Measurements from ENCODE around the gene PRKN. TPM values are rescaled to one million over a fixed set of nuclear protein-coding genes. Genes with fewer than 3 reads are reported as not detected.
"Not testable (repeated sequence)": the region's sequence is repeated elsewhere in the genome, so short reads cannot be mapped to it uniquely, and the experiment has no call there.

The PRKN gene
- polyA plus RNA-seq, 6 donors from 2014 or later = 1.4 to 9.3 (median 3.6) TPM

DNA sequence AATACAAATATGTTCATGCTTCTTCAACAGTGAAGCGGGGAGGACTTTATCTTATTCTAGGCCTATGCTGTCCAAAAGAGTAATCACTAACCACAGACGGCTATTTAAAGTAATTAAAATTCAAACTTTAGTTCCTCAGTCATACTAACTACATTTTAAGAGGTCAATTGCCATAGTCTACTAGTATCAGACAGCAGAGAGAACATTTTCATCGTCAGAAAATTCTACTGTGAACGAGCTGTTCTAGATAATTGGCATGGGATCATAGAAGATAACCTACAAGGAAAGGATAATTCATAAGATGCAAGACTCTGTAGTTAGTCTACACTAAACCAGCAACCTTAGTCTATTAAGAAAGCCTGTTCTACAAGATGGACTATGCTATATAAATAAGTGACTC lies 44.4 kb downstream of the PRKN start:
- Mint-ChIP-seq H3K27ac (no peak overlapping the region), H3K4me1 (no peaks in the 10 kb centered on the region), H3K27me3 (no peaks in the 10 kb centered on the region), H3K9me3 (peaks cover 0 to 4% (median 0%) of the 10 kb centered on the region in 7 donors), H3K4me3 (no peak overlapping the region), H3K36me3 (no peaks in the 10 kb centered on the region)
- DNase-seq (no peak), ATAC-seq (ENCODE audit: low read depth in 2 of 2) (no peak)

- Mint-ChIP-seq H3K36me3 (no peaks in the 10 kb centered on the region), H3K27ac (no peak overlapping the region), H3K9me3 (peaks cover 0 to 4% (median 0%) of the 10 kb centered on the region in 7 donors), H3K4me1 (no peaks in the 10 kb centered on the region), H3K27me3 (no peaks in the 10 kb centered on the region), H3K4me3 (no peak overlapping the region)
- no peak for ATAC-seq (ENCODE audit: low read depth in 2 of 2)
- DNase-seq = no peak
Measured at GRCh38 chr6:162681447-162681846, 46.1 kb downstream of the PRKN start.

DNA sequence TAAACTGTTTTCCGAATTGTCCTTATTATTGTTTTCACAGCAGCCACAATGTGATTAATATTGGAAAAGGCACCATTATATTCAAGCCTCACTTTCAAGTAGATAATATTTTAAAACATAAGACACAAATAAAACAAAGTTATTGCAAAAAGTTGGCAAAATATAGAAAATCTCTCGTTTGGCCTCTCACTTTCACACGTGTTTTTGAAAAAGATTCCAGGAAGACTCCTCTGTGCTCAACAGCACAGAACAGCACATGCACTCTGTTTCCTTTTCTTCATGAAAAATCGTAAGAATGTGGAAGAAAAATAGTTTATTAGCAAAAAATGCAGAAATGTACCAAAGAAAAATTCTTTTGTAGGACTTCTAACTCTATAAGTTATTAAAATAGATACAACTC lies 46.7 kb downstream of the PRKN start:
- no peak overlapping the region for H3K4me3 Mint-ChIP-seq
- H3K27me3 Mint-ChIP-seq = no peaks in the 10 kb centered on the region
- ATAC-seq (ENCODE audit: low read depth in 2 of 2) (no peak), DNase-seq (no peak)
- no peak overlapping the region for H3K27ac Mint-ChIP-seq
- H3K4me1 Mint-ChIP-seq = no peaks in the 10 kb centered on the region
- H3K36me3 Mint-ChIP-seq = no peaks in the 10 kb centered on the region
- H3K9me3 Mint-ChIP-seq = peaks cover 0 to 4% (median 0%) of the 10 kb centered on the region in 7 donors

GRCh38 chr6:162680367-162680766 lies 47.2 kb downstream of the PRKN start:
- ATAC-seq (ENCODE audit: low read depth in 2 of 2) (no peak), DNase-seq (no peak)
- no peak overlapping the region for H3K4me3 Mint-ChIP-seq
- no peak overlapping the region for H3K27ac Mint-ChIP-seq
- peaks cover 0 to 4% (median 0%) of the 10 kb centered on the region in 7 donors for H3K9me3 Mint-ChIP-seq
- H3K36me3 Mint-ChIP-seq = no peaks in the 10 kb centered on the region
- H3K4me1 Mint-ChIP-seq = no peaks in the 10 kb centered on the region
- no peaks in the 10 kb centered on the region for H3K27me3 Mint-ChIP-seq

- no peaks in the 10 kb centered on the region for H3K36me3 Mint-ChIP-seq
- H3K4me1 Mint-ChIP-seq = no peaks in the 10 kb centered on the region
- ATAC-seq (ENCODE audit: low read depth in 2 of 2) (no peak), DNase-seq (no peak)
- H3K4me3 Mint-ChIP-seq = no peak overlapping the region
- H3K27ac Mint-ChIP-seq = no peak overlapping the region
- peaks cover 0 to 4% (median 0%) of the 10 kb centered on the region in 7 donors for H3K9me3 Mint-ChIP-seq
- no peaks in the 10 kb centered on the region for H3K27me3 Mint-ChIP-seq
Measured at GRCh38 chr6:162679681-162680080, 47.9 kb downstream of the PRKN start.

DNA sequence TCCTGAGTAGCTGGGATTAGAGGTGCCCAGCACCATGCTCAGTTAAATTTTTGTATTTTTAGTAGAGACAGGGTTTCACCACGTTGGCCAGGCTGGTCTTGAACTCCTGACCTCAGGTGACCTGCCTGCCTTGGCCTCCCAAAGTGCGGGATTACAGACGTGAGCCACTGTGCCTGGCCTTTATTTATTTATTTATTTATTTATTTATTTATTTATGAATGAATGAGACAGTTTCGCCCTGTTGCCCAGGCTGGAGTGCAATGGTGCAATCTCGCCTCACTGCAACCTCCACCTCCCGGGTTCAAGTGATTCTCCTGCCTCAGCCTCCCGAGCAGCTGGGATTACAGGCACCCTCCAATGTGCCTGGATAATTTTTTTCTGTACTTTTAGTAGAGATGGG lies 48.7 kb downstream of the PRKN start:
- not testable (repeated sequence) for H3K4me1 Mint-ChIP-seq

DNA sequence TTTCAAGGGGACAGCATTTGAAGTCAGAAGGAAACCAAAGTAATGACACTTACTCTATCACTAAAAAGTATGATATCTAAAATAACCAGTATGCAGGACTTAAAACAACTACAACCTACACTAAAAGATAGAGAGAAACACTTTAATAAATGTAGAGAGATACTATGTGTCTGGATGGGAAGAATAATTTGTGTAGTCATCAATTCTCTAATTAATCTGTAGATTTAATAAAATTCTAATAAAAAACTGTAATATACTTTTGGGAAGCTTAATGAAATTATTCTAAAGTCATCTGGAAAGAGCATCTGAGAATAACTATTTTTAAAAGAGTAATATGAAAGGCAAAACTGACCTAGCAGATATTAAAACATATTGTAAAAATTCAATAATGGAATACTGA lies 52.1 kb downstream of the PRKN start:
- DNase-seq = no peak
- Mint-ChIP-seq H3K4me3 (no peak overlapping the region), H3K27ac (no peak overlapping the region), H3K27me3 (no peaks in the 10 kb centered on the region), H3K4me1 (no peaks in the 10 kb centered on the region), H3K9me3 (peaks cover 0 to 3% (median 0%) of the 10 kb centered on the region in 7 donors), H3K36me3 (no peaks in the 10 kb centered on the region)
- no peak for ATAC-seq (ENCODE audit: low read depth in 2 of 2)

More for the DNA sequence above, 48.7 kb downstream of the PRKN start:
- not testable (repeated sequence) for ATAC-seq (ENCODE audit: low read depth in 2 of 2); H3K4me3 Mint-ChIP-seq; H3K27me3 Mint-ChIP-seq; H3K36me3 Mint-ChIP-seq; H3K27ac Mint-ChIP-seq; H3K9me3 Mint-ChIP-seq; DNase-seq

- Mint-ChIP-seq H3K36me3 (no peaks in the 10 kb centered on the region), H3K4me3 (no peak overlapping the region), H3K4me1 (no peaks in the 10 kb centered on the region), H3K9me3 (peaks cover 0 to 3% (median 0%) of the 10 kb centered on the region in 7 donors), H3K27ac (peak overlapping the region in 2 of 6 donors; percentile 18 to 51), H3K27me3 (no peaks in the 10 kb centered on the region)
- DNase-seq = no peak
- no peak for ATAC-seq (ENCODE audit: low read depth in 2 of 2)
Measured at GRCh38 chr6:162674452-162674851, 53.1 kb downstream of the PRKN start.

GRCh38 chr6:162671580-162672165 lies 55.9 kb downstream of the PRKN start:
- no peak overlapping the region for H3K27ac Mint-ChIP-seq

DNA sequence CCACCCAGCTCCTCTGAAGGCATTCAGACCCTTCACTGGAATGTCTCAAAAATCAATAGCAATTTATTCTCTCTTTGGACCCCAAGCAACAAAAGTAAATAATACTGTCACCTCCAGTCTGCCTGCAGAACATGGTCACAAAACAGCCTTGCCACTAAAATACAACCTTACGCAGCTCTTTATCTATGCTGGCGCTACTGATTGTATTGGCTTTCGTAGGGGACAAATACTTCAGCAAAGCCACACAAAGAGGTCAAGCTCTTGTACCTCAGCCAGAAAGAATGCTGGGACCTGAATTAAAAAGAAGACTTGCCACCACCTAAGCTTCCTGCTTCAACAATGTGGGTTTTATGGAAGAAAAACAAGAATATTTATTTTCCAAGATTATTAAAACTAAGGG lies 57.2 kb downstream of the PRKN start:
- no peaks in the 10 kb centered on the region for H3K4me1 Mint-ChIP-seq
- H3K36me3 Mint-ChIP-seq = peaks cover 0 to 5% of the 10 kb centered on the region in 2 donors
- H3K27ac Mint-ChIP-seq = no peak overlapping the region
- no peak for ATAC-seq (ENCODE audit: low read depth in 2 of 2)
- no peak overlapping the region for H3K4me3 Mint-ChIP-seq
- no peaks in the 10 kb centered on the region for H3K27me3 Mint-ChIP-seq
- DNase-seq = no peak
- peaks cover 0 to 7% (median 3%) of the 10 kb centered on the region in 7 donors for H3K9me3 Mint-ChIP-seq

More at GRCh38 chr6:162671580-162672165, 55.9 kb downstream of the PRKN start:
- no peaks in the 10 kb centered on the region for H3K4me1 Mint-ChIP-seq
- H3K4me3 Mint-ChIP-seq = no peak overlapping the region
- no peak for DNase-seq
- peaks cover 0 to 3% (median 0%) of the 10 kb centered on the region in 7 donors for H3K9me3 Mint-ChIP-seq
- H3K27me3 Mint-ChIP-seq = no peaks in the 10 kb centered on the region
- no peak for ATAC-seq (ENCODE audit: low read depth in 2 of 2)
- peaks cover 0 to 5% of the 10 kb centered on the region in 2 donors for H3K36me3 Mint-ChIP-seq

DNA sequence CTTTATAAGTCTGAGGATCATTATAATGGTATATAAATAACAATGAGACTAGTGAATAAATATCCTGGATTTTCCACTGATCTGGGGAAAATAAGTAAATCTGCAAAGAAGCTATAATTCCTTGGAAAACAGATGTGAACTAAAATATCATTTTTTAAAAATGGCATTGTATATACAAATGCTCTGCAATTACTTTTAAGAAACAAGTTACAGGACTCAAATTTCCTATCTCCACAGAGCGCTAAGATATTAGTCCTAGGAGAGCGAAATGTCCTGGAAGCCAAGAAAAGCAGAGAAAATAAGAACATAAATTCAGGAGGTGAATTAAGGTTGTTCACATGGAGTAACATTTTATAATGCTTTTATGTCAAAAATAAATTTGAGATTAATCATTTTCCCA lies 61.3 kb downstream of the PRKN start:
- Mint-ChIP-seq H3K27ac (no peak overlapping the region), H3K9me3 (peaks cover 5 to 32% (median 12%) of the 10 kb centered on the region in 7 donors), H3K27me3 (no peaks in the 10 kb centered on the region), H3K36me3 (peaks cover 8 to 9% of the 10 kb centered on the region in 2 donors), H3K4me1 (no peaks in the 10 kb centered on the region), H3K4me3 (no peak overlapping the region)
- ATAC-seq (ENCODE audit: low read depth in 2 of 2) = no peak
- no peak for DNase-seq

DNA sequence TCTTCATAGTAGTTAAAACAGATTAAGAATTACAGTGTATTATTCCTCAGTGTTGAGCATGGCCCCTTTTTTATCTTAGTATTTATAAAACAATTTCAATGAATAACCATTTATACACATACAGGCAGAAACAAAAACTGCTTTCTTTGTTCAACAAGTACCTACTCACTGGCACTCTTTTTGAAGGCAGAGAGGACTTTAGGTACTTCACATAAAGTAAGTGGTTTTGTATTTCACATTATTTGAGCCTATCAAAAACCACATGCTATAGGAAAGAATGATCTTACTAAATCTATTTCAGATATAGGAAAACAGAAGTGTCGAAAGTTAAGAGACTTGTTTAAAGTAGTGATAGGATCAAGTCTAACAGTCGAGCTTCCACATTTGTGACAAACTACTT lies 73.8 kb downstream of the PRKN start:
- no peak overlapping the region for H3K4me3 Mint-ChIP-seq
- H3K27ac Mint-ChIP-seq = no peak overlapping the region
- no peak for ATAC-seq (ENCODE audit: low read depth in 2 of 2)
- no peaks in the 10 kb centered on the region for H3K36me3 Mint-ChIP-seq
- DNase-seq = no peak
- no peaks in the 10 kb centered on the region for H3K27me3 Mint-ChIP-seq
- H3K4me1 Mint-ChIP-seq = peaks cover 0 to 5% (median 0%) of the 10 kb centered on the region in 3 donors
- peaks cover 0 to 5% (median 0%) of the 10 kb centered on the region in 7 donors for H3K9me3 Mint-ChIP-seq

- H3K4me1 Mint-ChIP-seq = peaks cover 0 to 5% (median 0%) of the 10 kb centered on the region in 3 donors
- no peak overlapping the region for H3K4me3 Mint-ChIP-seq
- H3K9me3 Mint-ChIP-seq = peaks cover 0 to 1% (median 0%) of the 10 kb centered on the region in 7 donors
- no peaks in the 10 kb centered on the region for H3K27me3 Mint-ChIP-seq
- ATAC-seq (ENCODE audit: low read depth in 2 of 2) = no peak
- H3K27ac Mint-ChIP-seq = no peak overlapping the region
- no peaks in the 10 kb centered on the region for H3K36me3 Mint-ChIP-seq
- DNase-seq = no peak
Measured at GRCh38 chr6:162651505-162651904, 76.1 kb downstream of the PRKN start.

GRCh38 chr6:162649271-162649670 lies 78.3 kb downstream of the PRKN start:
- Mint-ChIP-seq H3K4me3 (no peak overlapping the region), H3K27me3 (no peaks in the 10 kb centered on the region), H3K9me3 (no peaks in the 10 kb centered on the region), H3K27ac (no peak overlapping the region), H3K36me3 (no peaks in the 10 kb centered on the region), H3K4me1 (peaks cover 0 to 5% (median 0%) of the 10 kb centered on the region in 3 donors)
- ATAC-seq (ENCODE audit: low read depth in 2 of 2) (no peak), DNase-seq (no peak)

- ATAC-seq (ENCODE audit: low read depth in 2 of 2) (no peak), DNase-seq (no peak)
- H3K4me3 Mint-ChIP-seq = no peak overlapping the region
- H3K9me3 Mint-ChIP-seq = peaks cover 0 to 5% (median 0%) of the 10 kb centered on the region in 7 donors
- no peaks in the 10 kb centered on the region for H3K4me1 Mint-ChIP-seq
- no peaks in the 10 kb centered on the region for H3K36me3 Mint-ChIP-seq
- H3K27me3 Mint-ChIP-seq = no peaks in the 10 kb centered on the region
- H3K27ac Mint-ChIP-seq = no peak overlapping the region
Measured at GRCh38 chr6:162644153-162644552, 83.4 kb downstream of the PRKN start.

All from naive B cell (primary cell).